Stimulated activated CD8-positive, alpha-beta memory T cell treated with anti-CD3 and anti-CD28 coated beads, Interleukin-4, amount 100 ng/mL, for 48 hours (primary cell): ENCODE measurements around the gene MAST4.

ENCODE experiments used
- DNase-seq: peaks from one replicate; pipeline ENCODE4 v3.0.0-alpha.2; 2020

The MAST4 gene

DNA sequence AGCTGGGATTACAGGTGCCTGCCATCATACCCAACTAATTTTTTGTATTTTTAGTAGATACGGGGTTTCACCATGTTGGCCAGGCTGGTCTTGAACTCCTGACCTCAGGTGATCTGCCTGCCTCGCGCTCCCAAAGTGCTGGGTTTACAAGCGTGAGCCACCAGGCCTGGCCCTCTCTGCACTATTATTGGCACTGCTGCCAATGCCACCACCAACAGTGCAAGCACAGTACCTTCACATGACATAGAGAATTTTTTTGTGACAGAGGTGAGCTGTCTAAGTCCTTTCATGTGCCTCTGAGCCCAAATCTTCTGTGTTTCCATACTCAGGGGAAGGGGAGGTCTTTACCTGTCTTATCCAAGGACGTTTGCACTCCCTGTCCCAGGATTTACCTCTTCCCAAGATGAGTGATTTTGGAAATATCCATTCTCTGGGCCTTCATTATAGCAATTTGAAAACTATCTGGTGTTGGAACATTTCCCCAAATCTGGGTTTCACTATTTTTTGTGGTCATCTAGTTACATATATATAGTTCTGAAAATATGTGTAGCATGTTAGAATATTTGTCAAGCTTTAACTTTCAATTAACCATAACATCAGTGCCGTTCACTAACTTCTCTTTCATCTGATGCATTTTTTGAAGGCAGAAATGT lies 605.8 kb downstream of the MAST4 start:
- DNase-seq: no peak

DNA sequence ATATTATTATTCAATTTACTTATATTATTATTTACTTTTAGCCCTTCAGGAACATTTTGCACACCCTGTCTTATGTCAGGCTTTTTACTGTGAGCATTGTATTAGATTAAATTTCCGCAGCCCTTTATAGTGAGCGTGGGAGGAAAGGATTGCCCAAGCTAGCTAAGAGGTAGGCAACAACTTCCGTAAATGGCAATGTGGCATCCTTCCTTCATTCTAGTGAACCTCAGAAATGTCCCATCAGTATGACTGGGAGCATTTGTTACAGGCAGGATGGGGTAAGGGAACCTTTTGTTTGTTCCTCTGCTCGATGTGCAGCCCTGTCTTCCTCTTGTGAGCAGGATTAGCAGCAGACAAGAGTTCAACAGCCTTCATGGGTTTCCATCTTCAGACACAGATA lies 606.6 kb downstream of the MAST4 start:
- DNase-seq: no peak

DNA sequence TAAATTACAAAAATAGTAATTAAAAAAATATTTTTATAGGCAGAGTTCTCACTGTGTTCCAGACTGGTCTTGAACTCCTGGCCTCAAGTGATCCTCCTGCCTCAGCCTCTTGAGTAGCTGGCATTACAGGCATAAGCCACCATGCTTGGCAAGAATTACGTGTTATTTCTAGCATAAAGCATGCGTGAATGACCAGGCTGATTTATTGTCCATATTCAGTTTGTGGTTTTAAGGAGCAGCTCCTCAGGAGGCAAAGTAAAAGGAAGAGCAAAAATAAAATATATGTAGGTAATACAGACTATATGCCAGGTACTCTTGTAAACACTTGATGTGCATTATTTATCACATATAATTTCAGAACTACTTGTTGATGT lies 607.5 kb downstream of the MAST4 start:
- DNase-seq: no peak

DNA sequence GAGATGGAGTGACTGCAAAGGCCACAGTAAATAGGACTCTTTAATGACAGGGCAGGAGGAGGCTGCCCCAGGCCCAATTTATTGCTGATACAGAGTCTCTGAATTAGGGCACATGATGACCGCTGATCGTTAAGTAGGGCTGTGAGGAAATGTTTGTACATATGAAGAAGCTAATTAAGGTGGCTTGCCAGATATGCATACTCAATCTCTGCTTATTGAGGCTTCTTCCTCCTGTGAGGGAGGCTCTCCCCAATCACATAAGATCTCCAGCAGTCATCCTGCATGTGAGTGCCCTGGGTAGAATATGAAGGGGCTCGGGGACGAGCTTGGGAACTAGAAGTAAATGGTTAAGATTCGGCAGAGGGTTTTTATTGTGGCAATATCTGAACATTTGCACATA lies 608.6 kb downstream of the MAST4 start:
- DNase-seq: no peak

DNA sequence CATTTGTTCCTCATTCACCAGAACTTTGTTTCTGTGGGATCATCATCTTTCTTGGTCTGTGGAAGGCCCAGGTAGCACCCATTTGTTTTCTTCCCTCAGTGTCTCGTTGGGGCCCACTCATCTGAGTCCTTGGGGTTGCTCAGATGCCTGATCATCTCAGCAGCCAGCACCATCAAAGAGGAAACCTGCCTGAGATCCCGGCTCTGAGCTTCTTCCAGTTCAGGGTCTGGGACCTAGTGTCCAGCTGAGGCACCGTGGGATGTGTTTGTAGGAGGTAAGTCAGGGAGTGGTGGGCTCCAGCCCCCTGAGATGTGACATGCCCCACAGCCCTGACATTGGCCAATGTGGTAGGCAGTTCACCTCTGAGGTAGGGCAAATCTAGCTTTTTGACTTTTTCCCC lies 609.8 kb downstream of the MAST4 start:
- DNase-seq: peak; percentile 45

DNA sequence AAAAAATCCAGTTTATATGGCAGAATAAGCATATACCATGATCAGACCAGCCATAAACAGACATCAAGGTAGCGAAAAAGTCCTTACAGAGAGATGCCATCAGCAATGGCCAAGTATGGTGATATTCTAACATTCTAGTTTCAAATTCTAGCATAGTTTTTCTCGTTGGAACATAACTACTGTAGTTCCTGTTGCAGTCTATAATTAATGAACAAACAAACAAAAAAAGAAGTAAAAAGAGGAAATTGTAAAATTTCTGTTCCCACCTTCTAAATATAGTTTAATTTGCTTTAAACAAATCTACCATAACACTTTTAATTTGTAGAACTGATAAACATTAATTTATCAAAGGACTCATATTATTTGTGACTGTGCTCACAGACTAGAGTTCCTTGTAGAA lies 610.3 kb downstream of the MAST4 start:
- no peak for DNase-seq

DNA sequence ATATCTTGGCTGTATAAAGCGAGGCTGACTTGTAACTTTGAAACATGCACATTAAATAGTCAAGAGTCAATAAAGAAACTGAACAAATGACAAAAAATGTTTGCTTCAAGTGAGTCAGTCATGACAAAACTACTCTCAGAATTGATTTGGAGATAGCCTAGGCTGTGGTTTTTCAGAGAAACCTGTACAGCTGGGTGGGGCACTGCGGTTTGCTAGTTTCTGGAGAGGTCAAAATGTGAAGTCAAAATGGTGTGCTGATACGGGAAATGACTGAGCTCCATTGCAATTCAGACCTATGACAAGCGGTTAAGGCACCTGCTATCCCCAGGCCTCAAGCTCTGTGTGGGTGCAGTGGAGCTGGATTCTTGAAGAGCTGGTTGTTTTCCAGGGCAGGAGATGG lies 610.7 kb downstream of the MAST4 start:
- peak; percentile 88 for DNase-seq

DNA sequence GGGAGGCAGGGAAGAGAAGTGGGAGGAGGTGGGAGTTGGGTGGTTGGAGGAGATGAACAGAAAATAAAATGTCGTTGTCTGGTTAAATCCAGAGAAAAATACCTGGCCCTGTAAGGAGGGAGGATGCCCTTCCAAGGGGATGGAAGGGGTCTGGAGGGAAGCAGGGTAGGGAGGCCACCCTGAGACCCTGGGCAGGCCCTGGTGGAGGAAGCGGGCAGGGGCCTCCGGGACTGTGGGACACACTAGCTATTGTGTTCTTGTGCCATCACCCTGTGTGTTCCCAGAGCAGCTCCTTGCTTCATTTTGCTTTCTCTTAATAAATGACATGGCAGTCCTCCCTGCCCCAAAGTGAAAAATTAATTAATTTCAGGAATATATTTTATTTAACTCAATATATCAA lies 612.2 kb downstream of the MAST4 start:
- no peak for DNase-seq

DNA sequence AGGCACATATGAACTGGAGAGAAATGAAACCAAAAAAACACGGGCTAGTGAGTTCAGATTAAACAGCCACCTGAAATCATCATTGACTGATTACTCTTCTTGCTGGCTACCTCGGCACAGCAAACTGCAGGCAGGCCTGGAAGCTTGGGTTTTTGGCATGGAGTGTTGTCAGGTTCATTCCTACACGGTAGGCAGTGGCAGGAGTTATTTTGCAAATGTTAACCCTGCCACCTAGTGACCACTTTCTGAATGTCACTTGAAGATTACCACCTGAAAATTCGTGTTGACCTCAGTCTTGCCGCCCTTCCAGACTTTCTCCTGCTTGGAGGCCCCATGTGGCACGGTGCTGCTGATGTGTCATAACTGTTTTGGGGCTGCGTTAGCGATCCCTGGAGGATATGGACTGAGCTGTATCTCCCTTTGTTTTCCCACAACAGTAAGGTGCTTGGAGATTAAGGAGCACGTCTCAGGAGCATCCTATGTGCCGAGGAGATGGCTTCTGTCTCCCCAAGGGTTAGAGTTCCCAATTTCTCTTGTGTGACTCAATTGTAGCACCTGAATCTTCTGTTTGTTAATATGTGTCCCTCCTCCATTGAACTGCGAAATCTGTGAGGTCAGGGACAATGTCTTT lies 613.1 kb downstream of the MAST4 start:
- DNase-seq: peak; percentile 70

DNA sequence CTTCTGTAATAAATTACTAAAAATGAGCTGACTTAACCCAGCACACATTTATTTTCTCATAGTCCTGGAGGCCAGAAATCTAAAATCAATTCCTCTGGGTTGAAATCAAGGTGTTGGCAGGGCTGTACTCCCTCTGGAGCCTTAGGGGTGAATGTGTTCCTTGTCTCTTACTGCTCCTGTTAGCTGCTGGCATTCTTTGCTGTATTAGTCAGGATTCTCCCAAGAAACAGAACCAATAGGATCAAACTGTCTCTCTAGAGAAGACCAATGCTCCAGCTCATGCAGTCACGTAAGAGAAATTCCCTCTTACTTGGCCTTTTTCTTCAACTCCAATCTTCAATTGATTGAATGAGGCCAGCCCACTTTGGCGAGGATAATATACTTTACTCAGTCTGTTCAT lies 615.7 kb downstream of the MAST4 start:
- no peak for DNase-seq

DNA sequence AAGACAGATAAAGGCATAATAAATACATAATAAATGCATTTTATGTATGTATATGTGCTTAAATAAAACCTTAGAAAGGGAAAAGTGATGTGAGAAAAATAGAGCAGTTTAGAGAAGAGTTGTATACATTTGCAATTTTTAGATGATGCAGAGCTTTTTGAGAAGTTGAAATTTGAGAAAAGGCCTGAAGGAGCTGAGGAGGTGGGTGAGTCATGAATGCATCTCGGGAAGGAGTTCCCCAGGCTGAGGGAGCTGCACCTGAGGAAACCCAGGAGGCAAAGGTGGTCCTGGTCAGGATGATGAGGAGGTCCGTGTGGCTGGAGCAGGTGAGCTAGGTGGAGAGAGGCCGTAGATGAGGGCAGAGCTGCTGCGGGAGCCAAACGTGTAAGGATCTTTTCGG lies 617.8 kb downstream of the MAST4 start:
- no peak for DNase-seq

DNA sequence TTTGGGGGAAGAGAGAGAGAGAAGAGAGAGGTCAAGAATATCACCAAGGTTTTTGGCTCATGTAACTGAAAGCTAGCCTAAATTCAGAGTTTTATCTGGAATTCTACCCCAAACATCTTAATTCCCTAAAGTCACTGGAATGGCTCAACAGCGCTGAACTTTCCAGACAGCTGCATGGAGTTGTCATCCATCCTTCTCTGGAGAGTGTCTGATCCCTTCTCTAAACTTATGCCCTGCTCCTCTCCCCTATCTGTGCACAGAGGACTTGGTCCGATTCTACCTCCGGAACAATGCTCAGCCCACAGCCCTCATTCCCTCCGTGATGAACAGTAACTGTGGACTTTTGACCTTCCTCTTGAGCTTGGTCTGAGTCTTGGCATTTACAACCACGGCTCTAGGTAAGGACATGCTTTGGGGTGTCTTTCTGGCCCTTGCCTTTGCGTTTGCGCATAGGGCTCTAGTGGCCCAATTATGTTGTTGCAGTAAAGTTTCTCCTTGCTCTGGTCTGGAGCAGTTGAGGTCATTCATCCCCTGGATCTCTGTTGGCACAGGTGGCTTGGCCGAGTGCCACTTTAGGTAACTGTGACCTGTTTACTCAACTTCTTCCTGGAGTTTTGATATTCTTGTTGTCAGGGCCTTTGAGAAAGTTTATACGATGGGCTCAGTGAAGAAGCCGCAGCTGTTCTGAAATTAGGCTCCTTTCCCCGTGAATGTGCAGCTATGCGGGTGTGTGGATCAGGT lies 618.7 kb downstream of the MAST4 start:
- no peak for DNase-seq

DNA sequence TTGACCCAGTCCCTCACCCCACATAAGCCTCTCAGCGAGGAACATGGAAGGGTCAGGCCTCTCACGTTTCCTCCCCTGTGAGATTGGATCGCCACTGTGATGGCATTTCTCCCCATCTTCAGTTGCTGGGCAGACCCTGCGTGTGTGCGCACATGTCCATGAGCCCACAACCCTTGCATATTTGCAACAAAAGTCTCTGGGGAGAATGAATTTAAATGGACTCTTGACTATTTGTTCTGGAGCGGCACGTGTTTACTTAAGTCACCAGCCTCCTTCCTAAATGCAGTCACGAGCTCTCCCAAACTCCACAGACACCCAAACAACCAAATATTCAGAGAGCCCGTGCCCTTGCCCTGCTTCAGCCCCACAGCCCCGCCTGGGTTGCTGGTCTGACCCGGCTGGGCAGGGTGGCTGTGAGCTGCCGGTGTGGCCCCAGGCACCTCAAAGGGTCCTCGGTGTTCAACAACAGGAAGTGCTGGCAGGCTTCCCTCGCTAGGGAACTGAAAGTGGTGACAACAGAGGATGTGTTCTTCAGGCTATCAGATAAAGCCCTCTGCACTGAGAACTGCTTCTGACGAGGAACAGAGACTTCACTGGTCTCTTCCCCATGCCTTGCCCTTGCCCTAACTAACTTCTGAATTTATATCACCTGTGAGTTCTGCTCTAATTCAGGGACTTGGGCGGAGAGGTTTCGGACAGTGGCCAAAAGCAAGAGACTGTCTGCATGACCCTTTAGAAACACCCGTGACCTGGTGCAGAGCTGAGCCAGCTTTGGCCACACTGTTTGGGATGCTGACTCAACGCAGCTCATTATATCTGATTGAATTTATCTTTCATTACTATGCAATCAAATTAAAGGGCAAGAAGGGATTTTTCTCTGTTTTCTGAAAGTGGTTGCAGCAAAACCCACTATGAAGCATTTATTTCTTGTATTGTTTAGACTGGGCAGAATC lies 619.6 kb downstream of the MAST4 start:
- DNase-seq: peak; percentile 73

DNA sequence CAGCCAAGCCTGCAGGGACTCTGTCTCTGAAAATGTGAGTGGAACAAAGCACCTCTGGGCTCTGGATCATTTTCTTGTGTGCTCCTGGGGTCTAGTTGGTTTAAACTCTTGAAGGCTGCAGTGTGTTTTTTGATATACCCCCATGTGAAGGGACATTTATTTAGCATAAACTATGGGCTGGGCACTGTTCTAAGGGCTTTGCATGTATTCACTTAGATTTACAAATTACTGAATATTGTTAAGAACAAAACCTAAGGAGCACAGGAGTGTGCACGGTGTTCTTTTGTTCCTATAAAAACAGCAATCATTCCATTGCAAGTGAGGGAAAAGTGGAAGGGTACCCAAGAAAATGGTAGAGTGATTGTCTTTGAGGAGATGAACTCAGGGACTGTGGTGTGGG lies 620.4 kb downstream of the MAST4 start:
- no peak for DNase-seq
